ENCODE data around the gene CALCA. TPM values are rescaled to one million over a fixed set of nuclear protein-coding genes. Genes with fewer than 3 reads are reported as not detected.

The CALCA gene
- total RNA-seq, 1 donor from 2014 or later: 6.0 TPM

- no peak for TF ChIP-seq CTCF (IDR thresholded peaks at IDR 0.05; ENCODE audit: insufficient read depth, low read length, poor library complexity, severe bottlenecking)
- Histone ChIP-seq H3K4me3 (ENCODE audit: low read depth, low read length) (no peak overlapping the region), H3K36me3 (ENCODE audit: control insufficient read depth, insufficient read depth, low read length) (no peaks in the 10 kb centered on the region), H3K27me3 (ENCODE audit: control insufficient read depth, insufficient read depth, low read length) (no peaks in the 10 kb centered on the region)
- no peak for DNase-seq (ENCODE audit: low read depth)
Measured at GRCh38 chr11:14981507-14981906, 9.4 kb upstream of the CALCA start.

- no peak overlapping the region for H3K4me3 ChIP-seq (ENCODE audit: low read depth, low read length)
- no peak for TF ChIP-seq CTCF (IDR thresholded peaks at IDR 0.05; ENCODE audit: insufficient read depth, low read length, poor library complexity, severe bottlenecking)
- no peaks in the 10 kb centered on the region for H3K36me3 ChIP-seq (ENCODE audit: control insufficient read depth, insufficient read depth, low read length)
- no peaks in the 10 kb centered on the region for H3K27me3 ChIP-seq (ENCODE audit: control insufficient read depth, insufficient read depth, low read length)
- no peak for DNase-seq (ENCODE audit: low read depth)
Measured at GRCh38 chr11:14980854-14981253, 8.7 kb upstream of the CALCA start.

GRCh38 chr11:14977101-14977880 lies 5.1 kb upstream of the CALCA start:
- no peak overlapping the region for H3K4me3 ChIP-seq (ENCODE audit: low read depth, low read length)
- no peak for DNase-seq (ENCODE audit: low read depth)
- no peak for TF ChIP-seq CTCF (IDR thresholded peaks at IDR 0.05; ENCODE audit: insufficient read depth, low read length, poor library complexity, severe bottlenecking)
- H3K27me3 ChIP-seq (ENCODE audit: control insufficient read depth, insufficient read depth, low read length): peaks cover 31% of the 10 kb centered on the region
- H3K36me3 ChIP-seq (ENCODE audit: control insufficient read depth, insufficient read depth, low read length): no peaks in the 10 kb centered on the region

GRCh38 chr11:14975252-14975587 lies 3.1 kb upstream of the CALCA start:
- Histone ChIP-seq H3K36me3 (ENCODE audit: control insufficient read depth, insufficient read depth, low read length) (no peaks in the 10 kb centered on the region), H3K4me3 (ENCODE audit: low read depth, low read length) (peak overlapping the region; percentile 11), H3K27me3 (ENCODE audit: control insufficient read depth, insufficient read depth, low read length) (peaks cover 44% of the 10 kb centered on the region)
- no peak for TF ChIP-seq CTCF (IDR thresholded peaks at IDR 0.05; ENCODE audit: insufficient read depth, low read length, poor library complexity, severe bottlenecking)
- no peak for DNase-seq (ENCODE audit: low read depth)

GRCh38 chr11:14974515-14975251 lies 2.5 kb upstream of the CALCA start:
- TF ChIP-seq CTCF (IDR thresholded peaks at IDR 0.05; ENCODE audit: insufficient read depth, low read length, poor library complexity, severe bottlenecking): peak; percentile 88
- H3K36me3 ChIP-seq (ENCODE audit: control insufficient read depth, insufficient read depth, low read length): no peaks in the 10 kb centered on the region
- DNase-seq (ENCODE audit: low read depth): no peak
- H3K27me3 ChIP-seq (ENCODE audit: control insufficient read depth, insufficient read depth, low read length): peaks cover 44% of the 10 kb centered on the region
- H3K4me3 ChIP-seq (ENCODE audit: low read depth, low read length): peak overlapping the region; percentile 11
